ENCODE measurements around the gene DDOST.

DDOST gene

GRCh38 chr1:20661207-20662109 is at the start of gene DDOST:
Gene DDOST, minus strand, starts transcription at chr1:20661369. Its CDS starts 19 bp downstream, at chr1:20661350.
- DNase-seq, result peak; percentile 100

GRCh38 chr1:20710469-20711284 is 49.5 kb upstream of the DDOST start:
- DNase-seq, result no peak

GRCh38 chr1:20709868-20710267 is 48.7 kb upstream of the DDOST start:
- DNase-seq, result no peak

- no peak for DNase-seq
Measured at GRCh38 chr1:20708891-20709290, 47.7 kb upstream of the DDOST start.

- no peak for DNase-seq
Measured at GRCh38 chr1:20708057-20708456, 46.9 kb upstream of the DDOST start.

- no peak for DNase-seq
Measured at GRCh38 chr1:20706841-20707240, 45.7 kb upstream of the DDOST start.

GRCh38 chr1:20705203-20705755 is 44.1 kb upstream of the DDOST start:
- no peak for DNase-seq

- no peak for DNase-seq
Measured at GRCh38 chr1:20704390-20705202, 43.4 kb upstream of the DDOST start.

- no peak for DNase-seq
Measured at GRCh38 chr1:20703124-20703756, 42.1 kb upstream of the DDOST start.

GRCh38 chr1:20702416-20702815 is 41.2 kb upstream of the DDOST start:
- no peak for DNase-seq

- DNase-seq, result no peak
Measured at GRCh38 chr1:20701847-20702246, 40.7 kb upstream of the DDOST start.

GRCh38 chr1:20701446-20701845 is 40.3 kb upstream of the DDOST start:
- DNase-seq, result no peak

GRCh38 chr1:20700636-20701215 is 39.6 kb upstream of the DDOST start:
- DNase-seq, result no peak

- no peak for DNase-seq
Measured at GRCh38 chr1:20699558-20699957, 38.4 kb upstream of the DDOST start.

GRCh38 chr1:20698195-20698910 is 37.2 kb upstream of the DDOST start:
- DNase-seq, result no peak

- DNase-seq, result no peak
Measured at GRCh38 chr1:20697563-20697962, 36.4 kb upstream of the DDOST start.

- peak; percentile 95 for DNase-seq
Measured at GRCh38 chr1:20696397-20697333, 35.5 kb upstream of the DDOST start.

GRCh38 chr1:20695515-20695914 is 34.3 kb upstream of the DDOST start:
- no peak for DNase-seq

GRCh38 chr1:20693623-20694022 is 32.5 kb upstream of the DDOST start:
- DNase-seq, result no peak

- DNase-seq, result no peak
Measured at GRCh38 chr1:20691872-20692271, 30.7 kb upstream of the DDOST start.

Measured in DMS153 (cell line).